GM18861 (cell line): ENCODE results near the gene SCNN1B.
"Not testable (repeated sequence)": the region's sequence is repeated elsewhere in the genome, so short reads cannot be mapped to it uniquely, and the experiment has no call there.

ENCODE experiments used
- ATAC-seq: cut with Tn5 transposase; IDR thresholded peaks from one replicate; pipeline ENCODE4 v1.9.1; 2021; ENCODE audit not compliant: unreplicated experiment

The SCNN1B gene

GRCh38 chr16:23378256-23378655, 76.2 kb downstream of the SCNN1B start:
- ATAC-seq: no peak

- ATAC-seq: no peak
Observed at GRCh38 chr16:23378921-23379320, 76.8 kb downstream of the SCNN1B start.

GRCh38 chr16:23379707-23380106, 77.6 kb downstream of the SCNN1B start:
- no peak for ATAC-seq

- ATAC-seq: no peak
Observed at GRCh38 chr16:23380501-23380951, 78.4 kb downstream of the SCNN1B start.

GRCh38 chr16:23381702-23382101, 79.6 kb downstream of the SCNN1B start:
- not testable (repeated sequence) for ATAC-seq

- ATAC-seq: no peak
Observed at GRCh38 chr16:23382279-23382678, 80.2 kb downstream of the SCNN1B start.

- no peak for ATAC-seq
Observed at GRCh38 chr16:23383881-23384280, 81.8 kb downstream of the SCNN1B start.

GRCh38 chr16:23384878-23385277, 82.8 kb downstream of the SCNN1B start:
- ATAC-seq: no peak

GRCh38 chr16:23385441-23385840, 83.3 kb downstream of the SCNN1B start:
- no peak for ATAC-seq

GRCh38 chr16:23387666-23388065, 85.6 kb downstream of the SCNN1B start:
- no peak for ATAC-seq

- ATAC-seq: no peak
Observed at GRCh38 chr16:23388786-23389185, 86.7 kb downstream of the SCNN1B start.

GRCh38 chr16:23389201-23389600, 87.1 kb downstream of the SCNN1B start:
- no peak for ATAC-seq

- not testable (repeated sequence) for ATAC-seq
Observed at GRCh38 chr16:23389936-23390335, 87.8 kb downstream of the SCNN1B start.

GRCh38 chr16:23391381-23392222, 89.5 kb downstream of the SCNN1B start:
- ATAC-seq: no peak

- no peak for ATAC-seq
Observed at GRCh38 chr16:23392223-23392600, 90.1 kb downstream of the SCNN1B start.

- ATAC-seq: no peak
Observed at GRCh38 chr16:23394141-23394831, 92.2 kb downstream of the SCNN1B start.

- ATAC-seq: no peak
Observed at GRCh38 chr16:23395732-23396131, 93.6 kb downstream of the SCNN1B start.

- no peak for ATAC-seq
Observed at GRCh38 chr16:23397464-23397863, 95.4 kb downstream of the SCNN1B start.

- no peak for ATAC-seq
Observed at GRCh38 chr16:23398987-23399805, 97.1 kb downstream of the SCNN1B start.

- ATAC-seq: not testable (repeated sequence)
Observed at GRCh38 chr16:23400447-23400846, 98.3 kb downstream of the SCNN1B start.

GRCh38 chr16:23401139-23401538, 99.0 kb downstream of the SCNN1B start:
- ATAC-seq: no peak
